GM18951 (cell line): ENCODE data around the gene ZFAND6.
"Not testable (repeated sequence)": the region's sequence is repeated elsewhere in the genome, so short reads cannot be mapped to it uniquely, and the experiment has no call there.

Experiments
- POLR2A ChIP-seq: IDR thresholded peaks from 4 replicates; pipeline ENCODE4 v1.6.1; 2011; ENCODE audit warnings: mild to moderate bottlenecking; ENCODE audit not compliant: insufficient read length, insufficient read depth; ENCODE audit errors: extremely low read depth
- in situ Hi-C: fragments of 300-500 bp; cut with MboI; formaldehyde crosslinking; loops from one replicate; pipeline ENCODE4 v1.12.0; 2022; ENCODE audit warnings: low sequenced_read_pairs, mixed read lengths, inconsistent platforms; ENCODE audit not compliant: unreplicated experiment

The ZFAND6 gene

GRCh38 chr15:80120636-80121035, 61.2 kb downstream of the ZFAND6 start:
- TF ChIP-seq POLR2A = no peak

GRCh38 chr15:80121546-80121945, 62.1 kb downstream of the ZFAND6 start:
- no peak for TF ChIP-seq POLR2A
- in situ Hi-C loops = no loop called here

More at GRCh38 chr15:80120636-80121035, 61.2 kb downstream of the ZFAND6 start:
- in situ Hi-C loops = no loop called here

- TF ChIP-seq POLR2A = no peak
- in situ Hi-C loops = no loop called here
Observed at GRCh38 chr15:80123034-80123433, 63.6 kb downstream of the ZFAND6 start.

GRCh38 chr15:80127253-80127652, 67.8 kb downstream of the ZFAND6 start:
- in situ Hi-C loops = not testable (repeated sequence)

- in situ Hi-C loops = no loop called here
- TF ChIP-seq POLR2A = no peak
Observed at GRCh38 chr15:80127911-80128310, 68.4 kb downstream of the ZFAND6 start.

GRCh38 chr15:80132382-80132781, 72.9 kb downstream of the ZFAND6 start:
- no peak for TF ChIP-seq POLR2A
- in situ Hi-C loops = no loop called here

GRCh38 chr15:80136854-80137253, 77.4 kb downstream of the ZFAND6 start:
- in situ Hi-C loops = no loop called here
- TF ChIP-seq POLR2A = no peak

GRCh38 chr15:80138961-80139360, 79.5 kb downstream of the ZFAND6 start:
- in situ Hi-C loops = no loop called here
- no peak for TF ChIP-seq POLR2A

- TF ChIP-seq POLR2A = no peak
- in situ Hi-C loops = no loop called here
Observed at GRCh38 chr15:80140909-80141308, 81.4 kb downstream of the ZFAND6 start.

- no peak for TF ChIP-seq POLR2A
- in situ Hi-C loops = no loop called here
Observed at GRCh38 chr15:80141916-80142598, 82.6 kb downstream of the ZFAND6 start.

- TF ChIP-seq POLR2A = no peak
- in situ Hi-C loops = no loop called here
Observed at GRCh38 chr15:80142646-80143045, 83.2 kb downstream of the ZFAND6 start.

GRCh38 chr15:80151148-80151547, 91.7 kb downstream of the ZFAND6 start:
- no peak for TF ChIP-seq POLR2A
- in situ Hi-C loops = loop anchor here (25.0 kb wide), 1 partner anchor 264 kb away; the partner anchor contains the start of gene MTHFS

GRCh38 chr15:80151576-80151975, 92.1 kb downstream of the ZFAND6 start:
- in situ Hi-C loops = loop anchor here (25.0 kb wide), 1 partner anchor 264 kb away; the partner anchor contains the start of gene MTHFS

GRCh38 chr15:80152180-80152895, 92.9 kb downstream of the ZFAND6 start:
- in situ Hi-C loops = loop anchor here (25.0 kb wide), 1 partner anchor 265 kb away; the partner anchor contains the start of gene MTHFS
- TF ChIP-seq POLR2A = peak; percentile 16

More at GRCh38 chr15:80151576-80151975, 92.1 kb downstream of the ZFAND6 start:
- no peak for TF ChIP-seq POLR2A
